DND-41 (cell line): Measurements from ENCODE around the gene RABGAP1L.

Source experiments
- CTCF ChIP-seq: IDR thresholded peaks from 2 replicates; pipeline ENCODE4 v1.5.1; 2012; ENCODE audit warnings: borderline replicate concordance, low read length, moderate library complexity, mild to moderate bottlenecking; ENCODE audit not compliant: poor library complexity, severe bottlenecking; ENCODE audit errors: extremely low read depth
- EZH2 ChIP-seq: IDR thresholded peaks from 3 replicates; pipeline ENCODE4 v1.6.1; 2012; ENCODE audit warnings: borderline replicate concordance, low read depth, mild to moderate bottlenecking, moderate library complexity, low read length, inconsistent platforms; ENCODE audit not compliant: severe bottlenecking

DNA sequence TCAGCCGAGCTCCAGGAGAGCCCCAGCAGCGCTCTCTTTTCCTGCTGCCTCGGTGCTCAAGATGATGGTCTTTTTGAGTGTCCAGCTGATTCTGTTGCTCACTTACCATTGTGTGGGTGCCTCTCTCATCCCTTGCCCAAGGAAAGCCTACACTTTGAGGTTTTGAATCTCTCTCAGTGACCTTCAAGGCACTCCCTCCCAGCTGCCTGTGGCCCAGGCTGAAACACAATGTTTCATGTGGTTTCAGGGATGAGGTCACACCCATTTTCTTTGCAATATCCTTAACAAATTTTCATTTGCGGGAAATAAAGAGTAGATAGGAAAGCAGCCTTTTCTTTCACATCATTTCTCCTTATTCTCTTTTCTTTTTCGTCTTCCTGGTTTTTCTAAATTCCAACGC, 876.5 kb downstream of the RABGAP1L start:
- TF ChIP-seq CTCF (no peak), EZH2 (no peak)
